Stimulated activated CD8-positive, alpha-beta memory T cell treated with anti-CD3 and anti-CD28 coated beads, Interleukin-2, amount 100 ng/mL, for 48 hours (primary cell): ENCODE results near the gene IFT80.

Source experiments
- DNase-seq, 2 donors: peaks; one replicate each; pipeline ENCODE4 v3.0.0-alpha.2; 2020; ENCODE audit warnings: low read depth in 2 of 2

IFT80 gene

DNA sequence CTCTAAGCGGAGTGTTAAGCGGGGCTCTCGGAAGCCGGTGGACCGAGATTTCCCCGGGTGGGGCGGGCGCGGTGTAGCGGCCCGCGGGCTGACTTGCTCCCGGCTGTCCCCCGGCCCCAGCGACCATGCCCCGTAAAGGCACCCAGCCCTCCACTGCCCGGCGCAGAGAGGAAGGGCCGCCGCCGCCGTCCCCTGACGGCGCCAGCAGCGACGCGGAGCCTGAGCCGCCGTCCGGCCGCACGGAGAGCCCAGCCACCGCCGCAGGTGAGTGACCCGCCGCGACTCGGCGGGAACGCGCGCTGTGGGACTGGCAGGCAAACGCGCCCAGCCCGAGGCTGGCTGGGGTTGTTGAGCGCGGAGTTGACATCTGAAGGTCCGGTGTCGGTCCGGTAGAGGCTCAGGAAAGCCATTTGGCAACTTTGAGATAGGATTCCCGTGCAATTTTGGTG lies 1.7 kb upstream of the IFT80 start:
- DNase-seq, result no peak

DNA sequence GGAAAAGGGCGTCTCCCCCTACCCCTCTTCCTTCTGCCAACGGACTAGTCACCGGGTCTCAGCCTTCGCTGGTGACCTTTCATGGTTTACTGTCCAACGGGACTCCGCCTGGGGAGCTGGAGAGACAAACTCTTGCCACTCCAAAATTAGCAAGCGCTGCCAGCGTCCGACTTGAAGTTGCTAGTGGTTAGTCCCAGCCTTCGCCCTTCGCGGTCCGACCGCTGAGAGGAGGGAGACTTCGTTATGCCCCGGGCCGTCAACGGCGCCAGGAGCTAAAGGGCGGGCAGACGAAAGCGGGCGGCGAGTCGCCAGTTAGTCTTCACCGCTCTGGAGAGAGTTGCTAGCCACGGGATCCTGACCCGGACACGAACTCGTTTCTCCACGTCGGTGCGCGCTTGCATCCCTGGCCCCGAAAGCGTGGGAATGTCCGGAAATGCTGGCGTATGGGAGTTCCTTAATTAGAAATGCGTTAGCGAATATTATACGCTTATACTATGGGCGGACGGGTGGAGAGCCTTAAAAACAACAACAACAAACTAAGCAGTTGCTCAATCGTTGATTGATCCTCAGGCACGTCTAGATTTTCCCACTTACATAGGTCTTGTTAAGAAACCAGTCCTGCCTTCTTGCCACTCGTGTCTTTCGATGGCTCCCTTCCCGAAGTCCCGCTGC lies 1.1 kb upstream of the IFT80 start:
- peak in 1 of 2 donors; percentile 14 for DNase-seq

DNA sequence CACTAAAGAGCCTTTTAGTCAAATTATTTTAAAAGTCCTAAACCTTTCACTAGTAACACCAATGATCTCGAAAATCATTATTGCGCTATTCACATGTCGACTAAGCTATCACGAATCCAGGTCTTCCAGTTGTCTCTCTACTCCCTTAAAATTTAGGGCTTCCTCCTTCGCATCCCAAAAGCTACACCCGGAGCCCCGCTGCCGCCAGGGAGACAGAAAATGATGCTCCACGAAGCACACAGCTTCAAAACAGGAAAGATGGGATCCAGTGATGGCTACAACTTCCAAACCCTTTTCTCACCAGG lies 253 bp downstream of the IFT80 start:
- DNase-seq, result no peak

DNA sequence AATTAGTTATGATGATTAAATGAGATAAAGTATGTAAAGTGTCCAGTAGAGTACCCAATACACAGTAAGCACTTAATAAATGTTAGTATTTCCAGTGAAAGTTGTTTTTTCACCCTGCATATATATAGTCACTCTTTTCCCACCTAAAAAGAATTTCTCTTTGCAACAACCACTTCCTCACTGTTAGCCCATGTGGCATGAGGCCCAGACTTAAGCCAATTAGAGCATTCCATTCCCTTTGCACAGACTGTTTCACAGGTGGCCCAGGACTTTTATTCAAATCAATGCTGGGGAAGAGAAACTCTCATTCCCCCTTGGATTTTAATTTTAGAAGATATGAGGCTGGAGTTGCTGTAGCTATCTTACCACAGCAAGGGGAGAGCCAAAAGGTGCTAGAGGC lies 3.7 kb downstream of the IFT80 start:
- DNase-seq, result no peak

DNA sequence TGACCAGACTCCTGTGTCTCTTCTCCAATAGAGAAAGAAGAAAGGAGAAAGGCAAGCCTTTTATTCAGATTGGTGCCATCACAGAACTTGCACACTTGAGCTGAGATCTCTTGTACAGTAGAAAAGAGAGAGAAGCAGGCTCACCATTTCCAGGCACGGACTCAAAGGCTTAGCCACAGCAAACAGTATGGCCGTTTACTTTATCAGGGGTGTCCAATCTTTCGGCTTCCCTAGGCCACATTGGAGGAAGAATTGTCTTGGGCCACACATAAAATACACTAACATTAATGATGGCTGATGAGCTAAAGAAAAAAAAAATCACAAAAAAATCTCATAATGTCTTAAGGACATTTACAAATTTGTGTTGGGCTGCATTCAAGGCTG lies 5.0 kb downstream of the IFT80 start:
- no peak for DNase-seq

DNA sequence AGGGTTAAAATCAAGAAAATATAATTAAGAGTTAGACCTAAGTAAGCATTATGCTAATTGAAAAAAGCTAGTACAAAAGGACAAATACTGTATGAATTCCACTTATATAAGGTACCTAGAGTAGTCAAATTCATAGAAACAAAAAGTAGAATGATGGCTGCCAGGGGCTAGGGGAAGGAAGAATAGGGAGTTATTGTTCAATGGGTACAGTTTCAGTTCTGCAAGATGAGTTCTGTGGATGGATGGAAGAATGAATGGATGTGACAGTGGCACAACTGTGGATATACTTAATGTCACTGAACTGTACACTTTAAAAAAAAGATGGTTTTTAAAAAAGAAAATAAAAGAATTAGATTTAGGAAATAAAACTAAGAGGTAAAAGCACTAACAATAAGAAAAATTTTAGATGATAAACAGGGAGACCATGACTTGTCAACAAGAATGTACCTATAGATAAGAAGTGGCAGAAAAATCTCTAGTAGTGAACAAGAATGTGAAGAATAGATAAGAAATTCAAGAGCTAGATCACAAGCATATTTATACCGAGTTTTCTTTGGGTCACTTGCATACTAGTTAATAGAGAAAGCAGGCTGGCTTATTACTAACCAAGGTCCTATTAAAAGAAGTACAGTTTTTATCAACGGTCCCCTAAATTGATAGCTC lies 5.5 kb downstream of the IFT80 start:
- DNase-seq, result no peak

DNA sequence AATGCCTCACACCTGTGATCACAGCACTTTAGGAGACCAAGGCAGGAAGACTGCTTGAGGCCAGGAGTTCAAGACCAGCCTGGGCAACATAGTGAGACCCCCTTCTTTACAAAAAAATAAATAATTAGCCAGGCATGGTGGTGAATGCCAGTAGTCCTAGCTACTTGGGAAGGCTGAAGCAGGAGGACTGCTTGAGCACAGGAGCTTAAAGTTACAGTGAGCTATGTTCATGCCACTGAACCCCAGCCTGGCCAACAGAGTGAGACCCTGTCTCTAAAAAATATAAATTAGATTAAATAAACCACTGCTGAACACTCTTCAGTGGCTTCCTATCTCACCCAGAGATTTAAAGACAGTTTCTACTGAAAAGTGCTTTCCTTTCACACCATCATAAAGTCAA lies 6.2 kb downstream of the IFT80 start:
- no peak for DNase-seq

DNA sequence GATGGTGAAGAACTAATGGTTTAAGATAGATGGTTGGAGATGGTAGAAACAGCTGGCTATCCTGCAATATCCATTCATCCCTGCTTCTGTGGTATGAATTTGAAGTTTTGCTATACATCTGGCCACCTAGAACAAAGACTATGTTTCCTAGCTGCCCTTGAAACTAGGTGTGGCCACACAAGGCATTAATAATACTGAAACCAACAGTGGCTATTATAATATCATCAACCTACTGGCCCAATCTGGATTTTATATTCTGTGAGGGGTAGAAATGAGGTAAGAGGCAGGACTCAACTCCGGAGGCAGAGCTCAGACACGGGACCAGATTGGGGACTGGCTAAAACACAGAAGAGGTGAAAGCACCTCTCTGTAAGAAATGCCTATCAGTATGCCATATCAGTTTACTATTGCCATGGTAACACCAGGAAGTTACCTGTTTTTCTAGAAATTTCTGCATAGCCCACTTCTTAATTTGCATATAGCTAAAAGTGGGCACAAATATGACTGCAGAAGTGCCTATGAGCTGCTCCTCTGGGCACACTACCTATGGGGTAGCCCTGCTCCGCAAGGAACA lies 8.4 kb downstream of the IFT80 start:
- DNase-seq, result no peak

DNA sequence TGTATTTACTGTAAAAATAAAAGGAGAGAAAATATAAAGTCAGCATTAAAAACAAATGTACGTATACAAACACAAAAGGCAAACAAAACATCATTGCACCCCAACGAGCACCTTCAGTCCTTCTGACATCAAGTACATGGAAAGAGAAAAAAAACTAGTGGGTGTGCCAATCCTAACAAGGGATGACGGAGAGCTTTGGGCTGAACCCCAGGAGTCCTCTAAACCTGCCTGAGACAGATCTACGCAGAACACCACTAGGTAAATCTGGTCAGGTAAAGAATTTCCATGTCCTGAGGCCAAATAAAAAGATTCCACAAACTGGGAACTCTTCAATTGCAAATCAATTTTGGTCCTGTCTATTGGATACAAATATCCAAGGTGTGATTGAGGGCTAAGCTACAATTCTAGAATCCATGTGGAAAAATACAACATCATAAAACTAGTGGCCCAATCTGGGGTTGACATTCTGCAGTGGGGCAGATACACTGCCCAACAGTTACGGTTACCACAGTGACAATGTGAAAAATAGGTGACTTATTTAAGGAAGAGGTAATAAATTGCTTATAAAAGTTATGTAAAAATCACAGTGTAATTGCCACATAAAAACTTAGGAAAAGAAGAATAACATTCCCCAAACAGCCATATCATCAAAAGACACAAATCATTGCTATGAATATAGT lies 14.2 kb downstream of the IFT80 start:
- no peak for DNase-seq

DNA sequence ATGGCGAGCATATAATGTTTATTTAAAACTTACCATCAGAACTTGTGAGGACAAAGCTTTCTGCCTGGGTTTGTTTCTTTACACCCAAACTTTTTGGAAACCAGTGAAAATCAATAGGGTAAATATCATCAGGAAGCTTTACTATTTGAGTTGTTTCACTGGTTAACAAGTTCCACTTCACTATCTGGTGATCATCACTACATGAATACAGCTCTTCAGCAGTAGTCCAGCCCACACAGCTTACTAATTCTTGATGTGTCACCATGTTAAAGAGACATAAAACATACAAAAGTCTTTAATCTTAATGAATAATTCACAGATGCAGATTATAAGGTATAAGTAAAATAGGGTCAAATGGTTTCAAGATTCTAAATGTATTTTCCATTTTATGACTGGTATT lies 17.6 kb downstream of the IFT80 start:
- DNase-seq, result no peak

DNA sequence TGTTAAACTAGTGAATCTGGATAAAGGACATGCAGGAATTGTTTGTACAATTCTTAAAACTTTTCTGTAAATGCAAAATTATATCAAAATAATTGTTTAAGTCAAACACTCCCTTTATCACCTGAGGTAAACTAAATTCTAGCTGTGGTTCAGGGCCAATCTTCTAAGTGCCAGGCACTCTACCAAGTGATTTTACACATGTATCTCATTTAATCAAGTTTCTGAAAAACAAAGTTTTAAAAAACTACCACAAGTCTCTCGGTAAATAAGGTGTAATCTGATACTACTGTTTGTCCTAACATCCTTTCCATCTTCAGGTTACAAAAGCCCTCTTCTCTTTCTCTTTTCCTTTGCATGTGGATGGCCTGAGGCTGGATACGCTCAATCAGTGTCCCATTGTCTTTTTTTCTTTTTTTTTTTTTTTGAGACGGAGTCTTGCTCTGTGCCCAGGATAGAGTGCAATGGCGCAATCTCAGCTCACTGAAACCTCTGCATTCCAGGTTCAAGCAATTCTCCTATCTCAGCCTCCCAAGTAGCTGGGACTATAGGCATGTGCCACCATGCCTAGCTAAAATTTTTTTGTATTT lies 19.3 kb downstream of the IFT80 start:
- DNase-seq, result no peak

DNA sequence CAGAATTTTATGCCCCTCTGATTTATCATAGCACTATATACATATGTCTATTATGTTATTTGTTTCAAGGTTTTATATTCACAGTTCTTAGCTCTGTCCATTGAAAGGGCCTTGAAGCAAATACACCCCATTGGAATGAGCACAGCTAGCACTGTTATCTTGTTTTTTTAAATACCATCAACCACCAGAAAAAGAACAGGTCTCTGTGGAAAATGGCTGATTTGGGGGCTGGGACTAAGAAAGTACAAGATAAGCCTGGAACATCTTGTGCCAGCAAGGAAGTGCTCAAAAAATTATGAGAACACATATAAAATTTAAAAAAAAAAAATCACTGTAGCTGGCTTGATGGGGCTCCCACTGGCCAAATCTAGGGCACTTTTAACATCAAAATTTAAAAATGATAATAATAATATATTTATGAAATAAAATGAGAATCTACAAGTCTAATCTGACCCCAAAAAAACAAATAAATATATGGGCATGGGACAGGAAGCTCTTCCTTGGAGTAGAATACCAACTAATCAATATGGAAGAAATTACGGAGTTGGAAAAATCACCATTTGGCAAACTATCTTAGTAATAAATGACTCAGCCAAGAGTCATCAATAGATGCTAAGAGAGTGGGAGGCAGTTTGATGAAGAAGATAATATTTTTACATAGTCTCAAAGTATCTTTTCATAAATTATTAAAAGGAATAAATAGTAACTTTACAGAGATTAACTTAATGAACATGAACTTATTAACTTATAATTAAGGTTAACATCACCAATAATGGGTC lies 20.5 kb downstream of the IFT80 start:
- no peak for DNase-seq

DNA sequence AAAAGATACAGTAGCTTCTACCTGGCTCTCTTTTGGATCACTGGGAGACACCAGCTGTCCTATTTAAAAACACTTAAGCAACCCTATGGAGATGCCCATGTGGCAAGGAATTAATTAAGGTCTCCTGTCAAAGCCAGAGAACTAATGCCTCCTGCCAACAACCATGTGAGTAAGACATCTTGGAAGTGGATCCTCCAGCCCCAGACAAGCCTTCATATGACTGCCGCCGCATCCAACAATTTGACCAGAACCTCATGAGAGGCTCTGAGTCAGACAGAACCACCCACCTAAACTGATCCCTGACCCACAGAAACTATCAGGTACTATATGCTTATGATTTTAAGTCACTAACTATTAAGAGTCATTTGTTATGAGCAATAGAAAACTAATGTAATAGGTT lies 22.3 kb downstream of the IFT80 start:
- no peak for DNase-seq

DNA sequence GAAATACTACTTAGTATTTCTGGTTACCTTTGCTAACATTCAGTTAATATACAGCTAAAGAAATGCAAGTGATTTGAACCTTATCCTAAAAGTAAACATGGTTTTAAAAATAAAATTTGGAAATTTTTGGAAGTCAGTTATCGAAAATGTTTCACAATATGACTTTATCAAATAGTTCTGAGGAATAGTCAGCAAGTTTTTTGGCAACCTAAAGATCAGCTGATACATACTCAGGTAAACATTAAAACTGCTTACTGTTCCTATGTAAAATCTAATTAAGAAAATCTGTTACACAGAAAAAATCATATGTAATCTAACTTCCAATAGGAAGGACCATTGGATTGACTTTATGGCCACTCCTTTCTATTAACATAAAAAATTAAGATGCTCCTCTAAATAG lies 24.1 kb downstream of the IFT80 start:
- DNase-seq, result no peak

DNA sequence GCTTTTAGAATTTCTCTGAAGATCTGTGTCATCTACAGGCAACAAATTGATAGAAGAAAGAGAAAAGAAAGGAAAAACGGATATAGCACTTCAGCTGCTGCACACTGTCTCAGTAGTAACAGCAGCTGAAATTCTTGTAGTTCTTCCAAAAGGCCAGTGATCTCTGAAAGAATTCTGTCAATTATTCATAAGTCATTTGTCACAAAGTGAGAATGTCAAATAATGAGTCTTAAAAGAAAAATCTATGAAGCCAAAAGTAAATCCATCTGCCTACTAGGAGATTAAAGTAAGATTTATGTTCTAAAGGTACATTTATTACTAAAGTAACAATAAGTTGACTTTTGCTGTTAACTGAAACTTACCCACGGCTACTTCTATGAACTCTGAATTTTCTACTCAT lies 24.6 kb downstream of the IFT80 start:
- DNase-seq, result no peak

DNA sequence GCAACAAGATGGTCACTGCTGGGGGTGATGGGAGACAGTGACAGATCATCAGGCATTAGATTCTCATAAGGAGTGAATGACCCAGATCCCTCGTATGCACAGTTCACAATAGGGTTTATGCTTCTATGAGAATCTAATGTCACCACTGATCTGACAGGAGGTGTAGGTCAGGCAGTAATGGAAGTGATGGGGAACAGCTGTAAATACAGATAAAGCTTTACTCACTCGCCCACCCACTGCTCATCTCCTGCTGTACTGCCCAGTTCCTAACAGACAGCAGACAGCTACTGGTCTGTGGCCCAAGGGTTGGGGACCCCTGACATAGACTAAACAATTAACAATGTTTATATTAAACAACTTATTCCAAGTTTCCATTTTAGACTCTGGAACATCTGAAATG lies 25.4 kb downstream of the IFT80 start:
- DNase-seq, result no peak

DNA sequence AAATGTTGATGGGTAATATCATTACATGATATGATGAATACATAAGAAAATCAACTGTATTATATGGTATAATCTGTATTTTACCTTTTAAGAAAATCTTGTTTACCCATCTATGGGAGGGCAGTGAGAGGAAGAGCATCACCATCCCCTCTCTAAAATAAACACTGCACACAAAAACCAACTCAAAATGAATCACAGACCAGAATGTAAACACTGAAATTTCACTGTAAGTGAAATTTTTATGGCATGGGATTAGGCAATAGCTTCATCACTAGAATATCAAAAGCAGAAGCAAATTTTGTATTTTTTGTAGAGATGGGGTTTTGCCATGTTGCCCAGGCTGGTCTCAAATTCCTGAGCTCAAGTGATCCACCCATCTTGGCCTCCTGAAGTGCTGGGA lies 26.2 kb downstream of the IFT80 start:
- no peak for DNase-seq

DNA sequence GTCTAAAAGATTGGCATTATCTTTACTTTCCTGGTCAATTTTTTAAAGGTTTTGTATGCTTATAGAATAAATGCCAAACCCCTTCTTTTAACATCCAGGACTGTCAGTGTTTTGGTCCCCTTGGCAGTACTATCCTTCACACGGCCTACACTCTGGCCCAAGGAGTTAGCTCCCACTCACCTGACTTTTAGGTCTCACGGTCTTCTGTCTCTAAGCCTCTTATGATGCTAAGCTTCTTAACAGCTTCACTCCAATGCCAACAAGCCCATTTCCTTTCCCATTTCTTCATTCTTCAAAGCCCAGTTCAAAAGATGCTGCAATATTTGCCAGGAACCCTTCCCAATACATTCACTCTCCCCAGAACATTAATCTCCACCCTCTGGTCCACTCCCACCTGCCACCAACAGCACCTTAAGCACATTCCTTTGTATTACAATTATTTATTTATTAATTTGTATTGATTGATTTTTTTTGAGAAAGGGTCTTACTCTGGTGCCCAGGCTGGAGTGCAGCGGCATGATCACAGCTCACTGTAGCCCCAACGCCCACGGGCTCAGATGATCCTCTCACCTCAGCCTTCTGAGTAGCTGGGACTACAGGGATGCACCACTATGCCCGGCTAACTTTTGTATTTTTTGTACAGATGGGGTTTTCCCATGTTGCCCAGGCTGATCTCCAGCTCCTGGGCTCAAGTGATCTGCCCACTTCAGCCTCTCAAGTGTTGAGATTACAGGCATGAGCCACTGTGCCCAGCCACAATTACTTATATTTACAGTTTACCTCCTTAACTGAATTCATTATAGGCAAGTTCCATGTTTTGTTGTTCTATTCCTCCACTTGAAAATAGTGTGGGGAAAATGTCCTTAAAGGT lies 27.8 kb downstream of the IFT80 start:
- no peak for DNase-seq

DNA sequence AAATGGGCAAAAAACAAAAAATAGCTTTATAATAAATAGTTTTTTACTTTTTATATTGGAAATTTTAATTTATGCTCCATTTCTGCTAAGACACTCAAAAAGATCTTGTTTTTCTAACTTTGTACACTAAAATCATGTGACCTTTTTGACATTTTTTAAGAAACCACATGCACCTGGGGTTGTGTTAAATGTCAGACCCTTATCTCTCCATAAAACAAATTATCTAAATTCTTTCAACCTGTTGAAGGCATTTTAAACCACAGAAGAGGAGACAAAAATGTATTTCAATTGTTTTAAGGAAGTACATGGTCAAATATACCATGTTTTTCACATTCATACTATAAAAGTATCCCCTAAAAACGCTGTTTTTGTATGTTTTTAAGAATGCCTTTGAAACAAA lies 29.2 kb downstream of the IFT80 start:
- DNase-seq, result no peak

DNA sequence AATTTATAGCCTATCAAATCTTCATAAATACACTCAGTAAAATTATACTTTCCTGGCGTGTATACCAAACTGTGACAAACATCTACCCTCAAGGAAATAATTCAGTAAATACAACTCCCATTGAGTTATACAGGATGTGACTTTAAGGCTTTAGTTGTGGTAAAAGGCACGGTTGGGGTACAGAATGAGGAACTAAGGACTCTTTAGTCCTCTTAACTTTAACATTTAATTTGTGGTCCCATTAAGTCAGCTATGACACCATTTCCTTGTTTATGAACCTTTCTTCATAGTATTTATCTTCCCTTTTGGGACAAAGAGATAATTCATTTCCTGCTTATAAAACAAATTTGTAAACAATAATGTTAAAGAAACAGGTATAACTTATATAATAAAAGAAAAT lies 30.2 kb downstream of the IFT80 start:
- DNase-seq, result no peak
